ENCODE data around the gene BLVRA.

GRCh38 chr7:43725251-43725650 is 33.2 kb upstream of the BLVRA start:
- TF ChIP-seq POU2F2 (IDR thresholded peaks at IDR 0.05; ENCODE audit: low read depth, low read length), result no peak
- no peak for TF ChIP-seq POLR2A (IDR thresholded peaks at IDR 0.05; ENCODE audit: low read depth, low read length)
- no peak for TF ChIP-seq POLR2AphosphoS5 (IDR thresholded peaks at IDR 0.05; ENCODE audit: low read depth, low read length)
